GM12878 (cell line): ENCODE results near the gene IRAK3. TPM values are rescaled to one million over a fixed set of nuclear protein-coding genes. Genes with fewer than 3 reads are reported as not detected.

Experiments used
- ATAC-seq: fragments of 200-7000 bp; cut with Tn5 transposase; 3 replicates; pipeline ENCODE4 v1.9.1; 2020; ENCODE audit warnings: mild to moderate bottlenecking, moderate library complexity
- BruUV-seq: library from RNA; stranded (reverse); fragments of 400-500 nt; replicated peaks from 2 replicates; lab custom pipeline; 2021; lab: Mats Ljungman, UMichigan
- CTCF ChIA-PET: fragments of 300-600 bp; sonication (Branson Sonifier 250); formaldehyde crosslinking; extraction: SDS; loops from one replicate; lab custom pipeline; 2021; ENCODE audit warnings: inconsistent platforms; lab: Yijun Ruan, JAX
- POLR2A ChIA-PET: fragments of 350-600 bp; formaldehyde crosslinking; extraction: SDS; loops from one replicate; lab custom pipeline; 2021; ENCODE audit warnings: inconsistent platforms; lab: Charles Lee
- RAD21 ChIA-PET: fragments of 300-600 bp; sonication (Branson Sonifier 250); formaldehyde crosslinking; loops from one replicate; lab custom pipeline; 2023; ENCODE audit warnings: antibody characterized with exemption; ENCODE audit not compliant: unreplicated experiment; lab: Charles Lee
- SMC1A ChIA-PET: fragments of 300-600 bp; sonication (Branson Sonifier 250); formaldehyde crosslinking; loops from one replicate; lab custom pipeline; 2023; ENCODE audit not compliant: unreplicated experiment, uncharacterized antibody; lab: Charles Lee
- DNase-seq: peaks from one replicate; pipeline ENCODE4 v3.0.0-alpha.2; 2011; ENCODE audit warnings: low read depth, low spot score
- FAIRE-seq: peaks from 3 replicates; lab custom pipeline; 2011; peaks lifted over from hg19 to GRCh38; lab: Jason Lieb, UNC
- H2AFZ ChIP-seq: 2 replicates; pipeline ENCODE4 v1.6.0; 2011; ENCODE audit warnings: low read depth, low read length, control low read depth; ENCODE audit not compliant: control insufficient read depth
- H3K27ac ChIP-seq: 2 replicates; pipeline ENCODE4 v1.5.1; 2011; ENCODE audit warnings: control low read depth; ENCODE audit not compliant: control insufficient read depth, insufficient read depth
- H3K27me3 ChIP-seq, 2 experiments: replicated peaks in 1 of 2; 2 replicates each; pipeline versions ENCODE4 v1.6.0 to v1.6.1; 2011; ENCODE audit warnings: low read length in 1 of 2; ENCODE audit not compliant: control insufficient read depth in 2 of 2, insufficient read depth in 2 of 2
- H3K36me3 ChIP-seq, 2 experiments: 2 replicates each; pipeline ENCODE4 v1.5.1; 2011; ENCODE audit warnings: low read length in 1 of 2; ENCODE audit not compliant: control insufficient read depth in 2 of 2, insufficient read depth in 2 of 2
- H3K4me1 ChIP-seq: 2 replicates; pipeline ENCODE4 v1.6.1; 2011; ENCODE audit warnings: mild to moderate bottlenecking, low read length, moderate library complexity, mixed read lengths; ENCODE audit not compliant: control insufficient read depth, insufficient read depth
- H3K4me2 ChIP-seq: 2 replicates; pipeline ENCODE4 v1.6.0; 2011; ENCODE audit warnings: control low read depth; ENCODE audit not compliant: control insufficient read depth, insufficient read depth
- H3K4me3 ChIP-seq: fragments of 200-600 bp; sonication (generic); 2 replicates; pipeline ENCODE4 v1.5.1; 2016
- H3K79me2 ChIP-seq: 2 replicates; pipeline ENCODE4 v1.6.0; 2011; ENCODE audit warnings: low read length; ENCODE audit not compliant: control insufficient read depth, insufficient read depth
- H3K9ac ChIP-seq: 2 replicates; pipeline ENCODE4 v1.8.0; 2011; ENCODE audit warnings: low read length, control low read depth, mixed read lengths; ENCODE audit not compliant: control insufficient read depth, insufficient read depth
- H3K9me3 ChIP-seq: replicated peaks from 3 replicates; pipeline ENCODE4 v1.5.1; 2011; ENCODE audit warnings: mild to moderate bottlenecking, low read length; ENCODE audit not compliant: control insufficient read depth, insufficient read depth
- H4K20me1 ChIP-seq: 2 replicates; pipeline ENCODE4 v1.6.0; 2011; ENCODE audit not compliant: control insufficient read depth, insufficient read depth
- ATF7 ChIP-seq: fragments of 450-650 bp; IDR thresholded peaks from 2 replicates; pipeline ENCODE4 v1.6.1; 2016; ENCODE audit warnings: low read depth, mild to moderate bottlenecking
- ELK1 ChIP-seq: IDR thresholded peaks from 2 replicates; pipeline ENCODE4 v1.6.1; 2012; ENCODE audit warnings: low read depth, low read length, improper control_type of control experiment
- FOS ChIP-seq: IDR thresholded peaks from 3 replicates; pipeline ENCODE4 v1.6.1; 2011; ENCODE audit warnings: borderline replicate concordance; ENCODE audit not compliant: insufficient read length; ENCODE audit errors: extremely low read depth
- GATAD2B ChIP-seq: fragments of 450-650 bp; conservative IDR thresholded peaks from 2 replicates; pipeline ENCODE4 v1.6.1; 2017; ENCODE audit warnings: low read depth, mild to moderate bottlenecking, moderate library complexity
- HDGF ChIP-seq: fragments of 450-650 bp; IDR thresholded peaks from 2 replicates; pipeline ENCODE4 v1.6.1; 2016; ENCODE audit warnings: antibody characterized with exemption
- MYC ChIP-seq: IDR thresholded peaks from 2 replicates; pipeline ENCODE4 v1.6.1; 2011; ENCODE audit warnings: mild to moderate bottlenecking, low read length, moderate library complexity, inconsistent platforms; ENCODE audit not compliant: insufficient read depth, insufficient replicate concordance, insufficient read length, severe bottlenecking
- NR2F1 ChIP-seq: fragments of 450-650 bp; conservative IDR thresholded peaks from 2 replicates; pipeline ENCODE4 v1.6.1; 2017; ENCODE audit warnings: mild to moderate bottlenecking
- RUNX3 ChIP-seq: IDR thresholded peaks from 2 replicates; pipeline ENCODE4 v1.6.1; 2012; ENCODE audit warnings: low read length, inconsistent platforms
- TBL1XR1 ChIP-seq: IDR thresholded peaks from 2 replicates; pipeline ENCODE4 v1.6.1; 2012; ENCODE audit warnings: low read depth, low read length, improper control_type of control experiment
- USF1 ChIP-seq: IDR thresholded peaks from 2 replicates; pipeline ENCODE4 v1.6.1; 2011; ENCODE audit warnings: borderline replicate concordance, low read depth, mild to moderate bottlenecking, moderate library complexity, mixed read lengths, low read length; ENCODE audit not compliant: insufficient read depth; ENCODE audit errors: extremely low read length
- WGBS: methylation state at CpG from one replicate; pipeline ENCODE4 v1.1.6; 2016; ENCODE audit warnings: low lambda C conversion rate; ENCODE audit not compliant: insufficient replicate concordance, insufficient coverage; ENCODE audit errors: missing lambda C conversion rate; 5-methylcytosine and 5-hydroxymethylcytosine counted together
- in situ Hi-C: fragments of 300-500 bp; cut with MboI; formaldehyde crosslinking; loops from 9 replicates; pipeline ENCODE4 v1.14.3; 2018; ENCODE audit warnings: mixed read lengths
- intact Hi-C: fragments of 100-400 bp; cut with micrococcal nuclease; formaldehyde crosslinking; loops from one replicate; pipeline ENCODE4 v1.14.2; 2022; ENCODE audit not compliant: unreplicated experiment
- polyA plus RNA-seq, 11 experiments: library from polyadenylated mRNA; depleted of rRNA in 4 of 11; unstranded in 6 of 11; stranded (reverse) in 5 of 11; fragments of >200 nt; fragmentation: Nextera tagmentation in 4 of 11; fragmentation: Illumina TruSeq in 1 of 11; extraction: Ambion mirVana in 4 of 11; extraction: Trizol in 1 of 11; gene quantifications; 1 replicate in 1 of 11; 2 replicates in 10 of 11; pipeline versions ENCODE4 v1.2.1 to v1.2.3, GENCODE V29; 2011 to 2016; ENCODE audit warnings: inconsistent platforms in 2 of 11, missing spikeins in 2 of 11, low read depth in 1 of 11
- total RNA-seq, 4 experiments: library from RNA; depleted of rRNA in 3 of 4; stranded (reverse); fragments of >200 nt in 3 of 4; fragmentation: Illumina TruSeq in 1 of 4; extraction: Trizol in 1 of 4; gene quantifications; 2 replicates each; pipeline versions ENCODE4 v1.2.1 to v1.2.3, GENCODE V29; 2013 to 2021
- TF ChIP-seq, protein P1 (sequence below): fragments of 450-650 bp; IDR thresholded peaks from 2 replicates; pipeline ENCODE4 v1.6.1; 2014; ENCODE audit warnings: mild to moderate bottlenecking
- TF ChIP-seq, protein P2 (sequence below): IDR thresholded peaks from 2 replicates; pipeline ENCODE4 v1.6.1; 2012; ENCODE audit warnings: improper control_type of control experiment, low read depth, low read length; ENCODE audit not compliant: insufficient replicate concordance
- TF ChIP-seq, protein P3 (sequence below): IDR thresholded peaks from 2 replicates; pipeline ENCODE4 v1.6.1; 2012; ENCODE audit warnings: low read length, inconsistent platforms

The IRAK3 gene
- total and polyA plus RNA-seq, 10 of the 15 experiments (the other 5 are each of a cell fraction or from before 2014, with no cell fraction given), result 1.4 to 14.1 (median 5.4) TPM

DNA sequence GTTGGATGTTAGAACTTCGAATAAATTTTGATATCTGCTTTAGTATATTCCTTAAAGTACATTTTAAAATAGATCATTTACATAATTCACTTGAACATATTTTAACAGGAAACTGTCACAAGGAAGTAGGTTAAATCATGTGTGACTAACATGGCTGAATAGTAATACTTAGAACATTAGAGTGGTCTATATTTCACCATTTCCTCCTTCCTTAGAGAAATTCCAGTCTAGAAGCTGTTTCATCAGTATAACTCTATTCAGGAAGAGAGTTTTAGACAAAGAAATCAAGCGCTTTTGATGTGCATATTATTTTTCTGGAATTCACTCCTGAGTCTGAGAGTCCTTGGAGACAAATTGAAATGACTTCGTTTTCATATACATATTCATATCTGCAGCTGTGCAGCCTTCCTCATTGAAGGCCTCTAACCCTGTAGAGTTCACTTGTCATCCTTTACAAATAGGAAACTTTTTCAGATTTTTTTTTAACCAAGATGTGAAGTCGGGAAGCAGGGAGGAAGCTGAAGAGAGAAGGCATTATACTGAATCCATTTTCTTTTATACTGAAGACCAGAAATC is 28.4 kb downstream of the IRAK3 start:
- in situ Hi-C loops (no loop called here), intact Hi-C loops (no loop called here)
- ATAC-seq (no peak), DNase-seq (no peak), FAIRE-seq (no peak)
- Histone ChIP-seq H3K4me1 (no peaks in the 10 kb centered on the region), H3K4me2 (no peak overlapping the region), H3K27me3 (no peaks in the 10 kb centered on the region), H3K9ac (no peak overlapping the region), H3K4me3 (no peak overlapping the region), H3K79me2 (no peaks in the 10 kb centered on the region), H3K9me3 (no peaks in the 10 kb centered on the region; the same call in 2 of the 3 replicates), H2AFZ (no peak overlapping the region), H3K36me3 (no peaks in the 10 kb centered on the region), H3K27ac (no peak overlapping the region), H4K20me1 (no peaks in the 10 kb centered on the region)
- WGBS, result 15% methylated on average over 4 of the region's 4 CpGs
- no TSS peak for BruUV-seq
- RAD21 ChIA-PET, result interaction anchor here (0.7 to 1.7 kb wide), 3 partner anchors 17 to 49 kb away, joined by 3 to 4 read pairs (median 3); no protein-coding TSS in a partner anchor
- SMC1A ChIA-PET, result interaction anchor here (0.8 to 1.8 kb wide), 8 partner anchors 8 to 45 kb away, joined by 3 to 9 read pairs (median 4); no protein-coding TSS in a partner anchor
- CTCF ChIA-PET, result interaction anchor here (1.2 to 1.3 kb wide), 2 partner anchors 14 to 17 kb away, joined by 4 to 5 read pairs; no protein-coding TSS in a partner anchor
- POLR2A ChIA-PET, result interaction anchor here (1.0 kb wide), 1 partner anchor 16 kb away, joined by 3 read pairs; no protein-coding TSS in a partner anchor
- TF ChIP-seq GATAD2B (no peak), ELK1 (no peak), ATF7 (no peak), USF1 (no peak), HDGF (no peak), NR2F1 (no peak), MYC (no peak), FOS (no peak), TBL1XR1 (no peak), RUNX3 (no peak)
- TF ChIP-seq, protein P1, sequence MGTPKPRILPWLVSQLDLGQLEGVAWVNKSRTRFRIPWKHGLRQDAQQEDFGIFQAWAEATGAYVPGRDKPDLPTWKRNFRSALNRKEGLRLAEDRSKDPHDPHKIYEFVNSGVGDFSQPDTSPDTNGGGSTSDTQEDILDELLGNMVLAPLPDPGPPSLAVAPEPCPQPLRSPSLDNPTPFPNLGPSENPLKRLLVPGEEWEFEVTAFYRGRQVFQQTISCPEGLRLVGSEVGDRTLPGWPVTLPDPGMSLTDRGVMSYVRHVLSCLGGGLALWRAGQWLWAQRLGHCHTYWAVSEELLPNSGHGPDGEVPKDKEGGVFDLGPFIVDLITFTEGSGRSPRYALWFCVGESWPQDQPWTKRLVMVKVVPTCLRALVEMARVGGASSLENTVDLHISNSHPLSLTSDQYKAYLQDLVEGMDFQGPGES, result no peak
- TF ChIP-seq, protein P2, sequence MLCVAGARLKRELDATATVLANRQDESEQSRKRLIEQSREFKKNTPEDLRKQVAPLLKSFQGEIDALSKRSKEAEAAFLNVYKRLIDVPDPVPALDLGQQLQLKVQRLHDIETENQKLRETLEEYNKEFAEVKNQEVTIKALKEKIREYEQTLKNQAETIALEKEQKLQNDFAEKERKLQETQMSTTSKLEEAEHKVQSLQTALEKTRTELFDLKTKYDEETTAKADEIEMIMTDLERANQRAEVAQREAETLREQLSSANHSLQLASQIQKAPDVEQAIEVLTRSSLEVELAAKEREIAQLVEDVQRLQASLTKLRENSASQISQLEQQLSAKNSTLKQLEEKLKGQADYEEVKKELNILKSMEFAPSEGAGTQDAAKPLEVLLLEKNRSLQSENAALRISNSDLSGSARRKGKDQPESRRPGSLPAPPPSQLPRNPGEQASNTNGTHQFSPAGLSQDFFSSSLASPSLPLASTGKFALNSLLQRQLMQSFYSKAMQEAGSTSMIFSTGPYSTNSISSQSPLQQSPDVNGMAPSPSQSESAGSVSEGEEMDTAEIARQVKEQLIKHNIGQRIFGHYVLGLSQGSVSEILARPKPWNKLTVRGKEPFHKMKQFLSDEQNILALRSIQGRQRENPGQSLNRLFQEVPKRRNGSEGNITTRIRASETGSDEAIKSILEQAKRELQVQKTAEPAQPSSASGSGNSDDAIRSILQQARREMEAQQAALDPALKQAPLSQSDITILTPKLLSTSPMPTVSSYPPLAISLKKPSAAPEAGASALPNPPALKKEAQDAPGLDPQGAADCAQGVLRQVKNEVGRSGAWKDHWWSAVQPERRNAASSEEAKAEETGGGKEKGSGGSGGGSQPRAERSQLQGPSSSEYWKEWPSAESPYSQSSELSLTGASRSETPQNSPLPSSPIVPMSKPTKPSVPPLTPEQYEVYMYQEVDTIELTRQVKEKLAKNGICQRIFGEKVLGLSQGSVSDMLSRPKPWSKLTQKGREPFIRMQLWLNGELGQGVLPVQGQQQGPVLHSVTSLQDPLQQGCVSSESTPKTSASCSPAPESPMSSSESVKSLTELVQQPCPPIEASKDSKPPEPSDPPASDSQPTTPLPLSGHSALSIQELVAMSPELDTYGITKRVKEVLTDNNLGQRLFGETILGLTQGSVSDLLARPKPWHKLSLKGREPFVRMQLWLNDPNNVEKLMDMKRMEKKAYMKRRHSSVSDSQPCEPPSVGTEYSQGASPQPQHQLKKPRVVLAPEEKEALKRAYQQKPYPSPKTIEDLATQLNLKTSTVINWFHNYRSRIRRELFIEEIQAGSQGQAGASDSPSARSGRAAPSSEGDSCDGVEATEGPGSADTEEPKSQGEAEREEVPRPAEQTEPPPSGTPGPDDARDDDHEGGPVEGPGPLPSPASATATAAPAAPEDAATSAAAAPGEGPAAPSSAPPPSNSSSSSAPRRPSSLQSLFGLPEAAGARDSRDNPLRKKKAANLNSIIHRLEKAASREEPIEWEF, result no peak
- TF ChIP-seq, protein P3, sequence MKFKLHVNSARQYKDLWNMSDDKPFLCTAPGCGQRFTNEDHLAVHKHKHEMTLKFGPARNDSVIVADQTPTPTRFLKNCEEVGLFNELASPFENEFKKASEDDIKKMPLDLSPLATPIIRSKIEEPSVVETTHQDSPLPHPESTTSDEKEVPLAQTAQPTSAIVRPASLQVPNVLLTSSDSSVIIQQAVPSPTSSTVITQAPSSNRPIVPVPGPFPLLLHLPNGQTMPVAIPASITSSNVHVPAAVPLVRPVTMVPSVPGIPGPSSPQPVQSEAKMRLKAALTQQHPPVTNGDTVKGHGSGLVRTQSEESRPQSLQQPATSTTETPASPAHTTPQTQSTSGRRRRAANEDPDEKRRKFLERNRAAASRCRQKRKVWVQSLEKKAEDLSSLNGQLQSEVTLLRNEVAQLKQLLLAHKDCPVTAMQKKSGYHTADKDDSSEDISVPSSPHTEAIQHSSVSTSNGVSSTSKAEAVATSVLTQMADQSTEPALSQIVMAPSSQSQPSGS, result no peak
